HT1080 (cell line): ENCODE measurements around the gene HDDC3. TPM values are rescaled to one million over a fixed set of nuclear protein-coding genes. Genes with fewer than 3 reads are reported as not detected.
"Not testable (repeated sequence)": the region's sequence is repeated elsewhere in the genome, so short reads cannot be mapped to it uniquely, and the experiment has no call there.

Source experiments
- DNase-seq: peaks from one replicate; pipeline ENCODE4 v3.0.0-alpha.2; 2015; ENCODE audit warnings: low read depth
- total RNA-seq: library from RNA; depleted of rRNA; stranded (reverse); fragments of >200 nt; shearing (Covaris generic); gene quantifications from 2 replicates; pipeline ENCODE4 v1.2.3, GENCODE V29; 2014

The HDDC3 gene
- total RNA-seq, 1 experiment from 2014 or later, result 30.3 TPM

DNA sequence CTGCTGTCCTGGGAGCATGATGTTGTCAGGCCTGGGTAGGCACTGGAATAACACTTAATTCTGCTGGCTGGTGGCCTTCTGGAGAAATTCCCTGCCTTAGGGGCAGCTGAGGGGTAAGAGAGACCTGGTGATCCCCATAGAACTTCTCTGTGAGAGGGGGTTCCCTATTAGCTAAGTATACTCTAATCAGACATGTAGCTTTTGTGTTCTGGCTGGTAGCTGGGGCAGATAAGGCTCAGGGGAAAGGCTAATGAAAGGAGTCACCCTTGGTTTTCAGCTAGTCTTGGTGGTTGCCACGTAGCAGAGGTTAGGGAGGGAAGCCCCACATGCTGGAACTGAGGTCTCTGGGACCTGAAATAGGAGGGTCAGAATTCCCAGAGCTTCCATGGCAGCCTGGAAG lies 952 bp upstream of the HDDC3 start:
- no peak for DNase-seq

DNA sequence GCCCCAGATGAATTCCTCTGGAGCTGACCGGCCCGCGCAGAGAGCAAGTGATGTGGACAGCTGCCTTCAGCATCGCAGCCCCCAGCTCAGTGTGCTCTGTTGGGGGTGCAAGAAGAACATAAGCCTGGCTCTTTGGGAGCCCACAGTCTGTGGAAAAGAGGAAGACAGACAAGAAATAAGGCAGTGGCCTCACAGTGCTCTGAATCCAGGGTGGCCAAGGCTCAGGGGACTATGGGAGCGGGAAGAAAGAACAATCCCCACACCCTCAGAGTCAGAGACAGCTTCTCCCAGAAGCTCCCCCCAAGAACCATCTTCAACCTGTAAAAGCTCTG lies 277 bp upstream of the HDDC3 start:
- no peak for DNase-seq

DNA sequence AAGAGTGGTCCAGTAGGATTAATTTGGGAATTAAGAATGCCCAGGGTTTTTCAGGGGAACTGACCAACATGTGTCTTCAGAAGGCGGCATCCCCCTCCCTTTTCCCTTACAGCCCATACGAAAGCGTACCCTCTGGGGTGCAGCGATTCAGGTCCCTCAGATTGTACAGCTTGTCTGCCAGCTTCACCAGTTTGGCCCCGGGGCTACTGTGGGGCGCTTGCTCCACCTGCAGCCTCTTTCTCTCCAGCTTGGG lies 848 bp downstream of the HDDC3 start:
- DNase-seq, result no peak

DNA sequence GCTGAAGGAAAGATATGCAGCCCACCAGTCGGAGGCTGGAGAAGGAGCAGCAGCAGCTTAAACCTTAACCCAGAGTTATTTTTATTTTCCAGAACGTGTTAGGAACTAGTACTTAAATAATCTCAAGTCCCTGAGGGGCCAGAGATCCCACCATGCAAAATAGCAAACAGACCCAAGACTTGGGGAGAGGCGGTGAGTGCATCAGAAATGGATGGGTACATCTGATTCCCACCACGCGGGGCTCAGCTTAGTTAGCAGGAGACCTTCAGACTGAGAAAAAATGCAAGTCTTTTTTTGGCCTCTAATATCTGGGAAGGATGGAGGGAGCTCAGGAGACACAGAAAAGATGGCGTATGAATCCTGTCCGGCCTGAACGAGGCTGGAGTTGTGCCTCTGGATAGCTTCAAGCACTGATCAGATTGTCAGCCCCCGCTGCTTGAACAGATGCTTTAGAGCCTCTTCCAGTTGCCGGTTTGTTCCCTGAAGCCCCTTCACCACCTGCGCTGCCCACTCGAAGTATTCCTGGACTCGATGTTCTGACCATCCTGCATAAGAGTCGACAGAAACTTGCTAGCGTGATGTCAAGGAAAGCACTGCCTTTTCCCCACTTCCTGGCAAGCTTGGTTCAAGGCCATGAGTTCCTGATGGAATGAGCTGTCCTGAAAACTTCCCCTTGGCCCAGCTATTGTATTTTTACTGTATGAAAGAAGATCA lies 1.3 kb downstream of the HDDC3 start:
- no peak for DNase-seq

DNA sequence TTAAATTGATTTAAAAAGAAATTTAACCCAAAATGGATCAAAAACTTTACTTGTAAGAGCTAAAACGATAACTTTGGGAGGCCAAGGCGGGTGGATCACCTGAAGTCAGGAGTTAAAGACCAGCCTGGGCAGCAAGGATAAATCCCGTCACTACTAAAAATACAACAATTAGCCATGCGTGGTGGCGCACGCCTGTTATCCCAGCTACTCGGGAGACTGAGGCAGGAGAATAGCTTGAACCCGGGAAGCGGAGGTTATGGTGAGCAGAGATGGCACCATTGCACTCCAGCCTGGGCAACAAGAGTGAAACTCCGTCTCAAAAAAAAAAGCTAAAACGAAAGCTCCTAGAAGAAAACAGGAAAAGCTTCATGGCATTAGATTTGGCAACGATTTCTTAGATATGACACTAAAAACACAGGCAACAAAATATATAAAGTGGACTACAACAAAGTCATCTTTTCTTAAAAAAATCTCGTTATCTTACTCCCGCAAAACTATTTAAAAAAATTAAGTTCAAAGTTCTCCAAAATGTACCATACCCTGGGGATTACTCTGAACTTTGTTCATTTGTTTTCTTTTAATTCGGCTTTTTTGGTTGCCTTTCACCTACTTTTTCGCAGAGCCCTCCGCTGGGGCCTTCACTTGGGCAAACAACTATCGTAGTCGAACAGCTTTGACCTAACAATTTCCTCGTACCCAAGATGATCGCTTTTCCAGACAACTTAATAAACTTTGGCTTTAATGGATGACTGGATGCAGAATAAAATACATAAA lies 2.9 kb downstream of the HDDC3 start:
- DNase-seq, result no peak

DNA sequence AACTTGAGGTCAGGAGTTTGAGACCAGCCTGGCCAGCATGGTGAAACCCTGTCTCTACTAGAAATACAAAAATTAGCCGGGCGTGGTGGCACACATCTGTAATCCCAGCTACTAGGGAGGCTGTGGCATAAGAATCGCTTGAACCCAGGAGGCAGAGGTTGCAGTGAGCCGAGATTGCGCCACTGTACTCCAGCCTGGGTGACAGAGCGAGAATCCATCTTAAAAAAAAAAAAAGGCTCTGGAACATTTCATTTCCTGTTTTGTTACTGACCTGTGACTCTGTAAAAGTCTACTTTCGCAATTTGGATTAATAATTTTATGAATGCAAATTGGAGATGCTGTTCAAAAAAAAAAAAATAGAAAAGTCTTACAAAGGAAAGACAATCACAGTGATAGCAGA lies 4.2 kb downstream of the HDDC3 start:
- not testable (repeated sequence) for DNase-seq

DNA sequence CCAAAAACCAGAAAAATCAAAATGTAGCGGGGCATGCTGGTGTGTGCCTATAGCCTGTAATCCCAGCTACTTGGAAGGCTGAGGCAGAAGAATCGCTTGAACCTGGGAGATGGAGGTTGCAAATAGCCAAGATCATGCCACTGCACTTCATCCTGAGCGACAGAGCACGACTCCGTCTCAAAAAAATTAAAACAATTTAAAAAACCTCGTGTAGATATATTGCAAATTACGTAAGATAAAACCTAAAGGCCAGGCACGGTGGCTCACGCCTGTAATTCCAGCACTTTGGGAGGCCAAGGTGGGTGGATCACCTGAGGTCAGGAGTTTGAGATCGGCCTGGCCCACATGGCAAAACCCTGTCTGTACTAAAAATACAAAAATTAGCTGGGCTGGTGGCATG lies 5.6 kb downstream of the HDDC3 start:
- not testable (repeated sequence) for DNase-seq

DNA sequence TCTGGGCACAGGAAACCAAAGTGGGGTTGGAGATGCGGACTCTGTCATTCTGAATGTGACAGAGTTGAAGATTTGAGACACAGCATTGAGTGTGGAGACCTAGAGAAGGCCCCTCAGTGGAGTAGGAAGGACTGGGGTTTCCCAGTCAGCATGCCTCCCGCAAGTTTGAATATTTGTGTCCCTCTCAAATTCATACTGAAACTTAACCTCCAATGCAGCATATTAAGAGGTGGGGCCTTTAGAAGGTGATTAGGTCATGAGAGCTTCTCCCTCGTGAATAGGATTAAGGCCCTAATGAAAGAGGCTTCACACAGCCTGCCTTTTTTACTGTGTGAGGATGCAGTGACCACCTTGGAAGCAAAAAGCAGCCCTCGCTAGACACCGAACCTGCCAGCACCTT lies 8.0 kb downstream of the HDDC3 start:
- DNase-seq, result no peak

DNA sequence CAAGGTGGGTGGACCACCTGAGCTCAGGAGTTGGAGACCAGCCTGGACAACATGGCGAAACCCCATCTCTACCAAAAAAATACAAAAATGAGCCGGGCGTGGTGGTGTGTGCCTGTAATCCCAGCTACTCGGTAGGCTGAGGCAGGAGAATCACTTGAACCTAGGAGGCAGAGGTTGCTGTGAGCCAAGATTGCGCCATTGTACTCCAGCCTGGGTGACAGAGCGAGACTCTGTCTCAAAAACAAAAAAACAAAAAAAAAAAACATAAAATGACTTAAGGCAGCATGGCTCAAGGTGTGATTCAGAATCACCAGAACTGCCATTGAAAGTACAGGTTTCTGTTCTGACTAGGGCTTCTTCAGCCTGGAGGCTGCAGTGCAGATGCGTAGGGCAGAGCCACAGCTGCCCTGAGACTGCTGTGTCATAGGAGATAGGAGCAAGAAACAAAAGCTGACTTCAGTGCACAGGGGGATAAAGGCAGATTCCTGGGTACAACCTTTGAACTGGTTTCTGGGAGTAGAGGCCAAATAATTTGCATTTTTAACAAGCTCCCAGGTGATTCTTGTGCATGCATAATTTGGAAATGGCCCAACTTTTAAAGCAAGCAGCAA lies 9.5 kb downstream of the HDDC3 start:
- not testable (repeated sequence) for DNase-seq

DNA sequence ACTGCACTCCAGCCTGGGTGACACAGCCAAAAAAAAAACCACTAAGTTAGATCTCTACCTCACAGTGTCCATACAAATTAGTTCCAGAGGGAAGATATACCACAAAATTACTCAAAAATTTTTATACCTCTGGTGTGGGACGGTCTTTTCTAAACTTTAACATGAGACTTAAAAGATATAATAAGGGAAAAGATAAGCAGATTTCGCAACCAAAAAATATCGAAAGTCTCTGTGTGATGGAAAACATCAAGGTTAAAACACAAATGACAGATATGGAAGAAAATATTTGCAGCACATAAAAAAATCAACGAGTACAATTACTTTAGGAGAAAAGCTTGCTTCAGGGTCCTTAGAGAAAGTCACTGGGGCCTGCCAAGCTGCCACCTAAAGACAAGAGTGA lies 10.5 kb downstream of the HDDC3 start:
- no peak for DNase-seq

DNA sequence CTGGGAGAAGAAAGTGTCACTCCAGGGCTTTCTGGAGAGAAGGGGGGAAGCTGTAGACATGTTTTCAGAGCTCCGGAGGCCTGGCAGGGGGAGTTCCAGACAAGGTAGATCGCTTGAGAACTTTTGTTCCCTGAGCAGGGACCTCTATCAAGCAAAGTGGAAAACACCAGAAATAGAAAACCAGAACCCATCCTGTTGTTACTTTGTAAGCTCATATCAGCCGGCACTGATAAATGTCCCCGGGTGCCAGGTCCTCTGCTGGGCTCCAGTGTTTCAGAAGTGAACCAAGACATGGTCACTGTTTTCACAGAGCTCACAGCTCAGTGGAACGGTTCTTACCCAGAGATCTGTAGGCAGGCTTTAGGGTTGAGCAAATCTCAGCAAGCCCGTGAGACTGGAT lies 13.5 kb downstream of the HDDC3 start:
- DNase-seq, result no peak

DNA sequence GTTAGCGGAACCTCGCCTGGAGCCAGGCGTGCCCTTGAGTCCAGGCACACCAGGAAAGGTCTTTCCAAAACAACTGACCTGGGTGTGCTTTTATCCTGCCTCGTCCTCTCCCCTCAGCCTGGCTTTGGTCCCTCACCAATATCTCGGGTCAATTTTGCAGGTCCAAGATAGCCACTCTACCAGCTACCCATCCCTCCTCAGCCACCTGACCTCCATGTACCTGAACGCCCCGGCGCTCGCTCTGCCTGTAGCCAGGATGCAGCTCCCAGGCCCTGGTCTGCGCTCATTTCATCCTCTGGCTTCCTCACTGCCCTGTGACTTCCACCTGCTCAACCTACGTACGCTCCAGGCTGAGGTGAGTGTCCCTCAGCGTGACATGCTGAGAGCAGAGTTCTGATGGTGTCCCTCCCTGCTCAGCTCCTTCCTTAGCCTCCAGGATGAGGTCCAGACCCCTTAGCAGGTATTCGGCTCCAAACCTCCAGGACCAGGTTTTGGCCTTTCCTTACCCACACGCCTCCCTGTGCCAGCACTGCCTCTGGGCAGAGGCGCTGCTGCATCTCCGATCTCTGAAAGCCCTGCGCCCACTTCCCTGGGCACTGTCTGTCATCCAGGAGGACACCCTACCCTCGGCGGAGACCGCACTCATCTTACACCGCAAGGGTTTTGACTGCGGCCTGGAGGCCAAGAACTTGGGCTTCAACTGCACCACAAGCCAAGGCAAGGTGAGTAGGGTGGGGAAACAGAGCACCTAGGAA lies 14.1 kb downstream of the HDDC3 start:
- no peak for DNase-seq

DNA sequence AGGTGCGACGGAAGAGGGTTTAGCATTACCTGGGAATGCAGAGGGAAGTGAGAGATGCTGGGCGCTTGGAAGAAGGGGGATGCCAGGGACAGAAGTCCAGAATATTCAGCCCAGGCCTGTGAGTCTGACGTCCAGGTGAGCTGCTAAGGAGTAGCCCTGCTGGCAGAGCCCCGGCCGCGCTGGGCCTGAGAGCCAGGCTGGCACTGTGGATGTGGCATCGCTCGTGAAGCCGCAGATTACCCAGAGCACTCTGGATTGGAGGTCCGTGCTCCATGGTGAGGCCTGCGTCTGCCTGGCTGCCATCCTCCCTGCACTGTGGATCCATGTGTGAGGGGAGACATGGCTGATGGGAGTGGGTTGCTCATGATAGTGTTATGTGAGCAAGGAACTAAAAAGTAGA lies 14.8 kb downstream of the HDDC3 start:
- DNase-seq, result no peak

DNA sequence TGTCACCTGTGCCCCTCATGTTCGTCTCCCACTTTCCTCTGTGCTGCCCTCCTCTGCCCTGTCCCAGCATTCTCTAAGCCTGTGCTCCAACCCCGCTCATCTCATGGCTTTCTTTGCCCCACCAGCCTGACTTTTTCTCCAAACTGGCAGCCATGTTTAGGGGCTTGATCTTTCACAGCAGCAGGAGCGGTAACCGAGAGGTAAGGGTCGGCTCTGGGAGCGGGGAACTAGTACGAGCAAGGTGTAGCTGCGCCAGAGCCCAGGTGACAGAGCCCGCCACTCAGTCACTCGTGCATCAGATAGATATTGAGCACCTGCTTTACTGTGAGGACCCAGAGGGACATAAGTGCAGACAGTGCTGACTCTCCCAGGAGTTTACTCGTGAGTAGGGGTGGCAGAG lies 15.9 kb downstream of the HDDC3 start:
- DNase-seq, result no peak

DNA sequence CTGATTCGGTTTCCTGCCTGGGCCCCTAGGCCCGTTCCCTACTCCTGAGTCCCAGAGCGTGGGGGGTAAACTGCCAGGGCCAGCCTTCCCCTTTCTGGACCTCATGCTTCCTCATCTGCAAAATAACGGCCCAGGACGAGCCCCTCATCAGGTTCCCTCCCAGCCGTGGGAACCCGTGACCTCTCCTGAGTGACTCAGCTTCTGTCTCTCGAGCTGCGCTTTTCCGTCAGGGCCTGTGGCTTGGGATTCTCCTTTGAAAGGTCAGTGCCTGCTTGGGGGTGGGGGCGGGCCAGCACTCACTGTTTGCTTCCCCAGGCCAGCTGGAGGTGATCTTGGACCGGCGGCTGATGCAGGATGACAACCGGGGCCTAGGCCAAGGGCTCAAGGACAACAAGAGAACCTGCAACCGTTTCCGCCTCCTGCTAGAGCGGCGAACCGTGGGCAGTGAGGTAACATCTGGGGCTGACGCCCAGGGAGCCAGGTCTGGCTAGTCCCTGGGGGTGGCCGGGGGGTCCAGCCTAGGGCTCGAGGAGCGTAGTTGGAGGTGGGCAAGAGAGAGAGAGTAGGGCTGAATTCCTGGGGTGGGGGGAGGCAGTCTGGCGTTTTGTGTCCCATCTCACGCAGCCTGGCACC lies 16.4 kb downstream of the HDDC3 start:
- no peak for DNase-seq

DNA sequence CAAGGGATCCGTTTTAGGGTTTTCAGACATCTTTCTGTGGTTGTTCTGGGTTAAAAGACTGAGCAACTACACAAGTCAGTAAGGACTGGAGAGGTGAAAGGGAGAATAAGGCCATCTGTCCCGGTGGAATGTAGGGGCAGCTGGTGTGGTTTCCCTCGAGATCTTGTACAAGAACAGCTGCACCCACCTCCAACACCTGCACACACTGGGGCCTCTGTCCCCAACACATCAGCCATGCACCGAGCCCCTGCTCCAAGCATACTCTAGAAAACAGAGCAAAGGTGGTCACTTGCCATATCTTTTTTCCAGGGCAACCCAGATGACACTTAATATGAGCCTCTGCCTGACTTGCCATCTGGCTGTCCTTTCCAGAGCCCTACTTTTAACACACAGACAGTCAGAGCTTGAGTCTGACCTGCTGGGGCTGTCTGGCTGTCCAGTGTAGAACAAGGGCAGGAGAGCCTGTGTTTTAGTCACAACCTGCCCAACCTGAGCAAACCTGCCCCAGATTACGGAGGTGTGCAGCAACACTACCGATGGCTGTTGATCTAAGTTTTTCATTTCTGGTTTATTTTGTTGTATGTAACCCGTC lies 17.0 kb downstream of the HDDC3 start:
- no peak for DNase-seq

DNA sequence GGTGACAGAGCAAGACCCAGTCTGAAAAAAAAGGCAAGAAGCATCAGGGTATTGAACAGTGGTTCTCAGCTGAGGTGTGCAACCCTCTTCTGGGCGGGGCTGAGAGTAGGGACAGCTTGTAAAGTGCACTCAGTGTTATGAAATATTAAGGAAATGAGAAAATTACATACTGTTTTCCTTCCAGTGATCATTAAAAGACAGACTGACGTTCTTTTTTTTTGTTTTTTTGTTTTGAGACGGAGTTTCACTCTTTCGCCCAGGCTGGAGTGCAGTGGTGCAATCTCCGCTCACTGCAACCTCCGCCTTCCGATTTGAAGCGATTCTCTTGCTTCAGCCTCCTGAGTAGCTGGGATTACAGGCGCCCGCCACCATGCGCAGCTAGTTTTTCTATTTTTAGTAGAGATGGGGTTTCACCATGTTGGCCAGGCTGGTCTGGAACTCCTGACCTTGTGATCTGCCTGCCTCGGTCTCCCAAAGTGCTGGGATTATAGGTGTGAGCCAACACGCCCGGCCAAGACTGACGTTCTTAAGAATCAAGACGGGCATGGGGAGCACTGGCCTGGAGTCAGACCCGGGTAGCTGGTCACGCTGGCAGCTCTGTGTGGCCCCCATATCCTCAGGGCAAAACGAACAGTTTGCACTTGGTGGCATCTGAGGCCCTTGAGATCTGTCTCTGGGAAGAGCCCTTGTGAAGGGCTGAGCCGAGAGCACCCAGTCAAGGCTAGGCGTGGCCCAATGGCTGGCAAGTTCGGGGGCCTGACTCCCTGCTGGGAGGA lies 17.9 kb downstream of the HDDC3 start:
- no peak for DNase-seq

DNA sequence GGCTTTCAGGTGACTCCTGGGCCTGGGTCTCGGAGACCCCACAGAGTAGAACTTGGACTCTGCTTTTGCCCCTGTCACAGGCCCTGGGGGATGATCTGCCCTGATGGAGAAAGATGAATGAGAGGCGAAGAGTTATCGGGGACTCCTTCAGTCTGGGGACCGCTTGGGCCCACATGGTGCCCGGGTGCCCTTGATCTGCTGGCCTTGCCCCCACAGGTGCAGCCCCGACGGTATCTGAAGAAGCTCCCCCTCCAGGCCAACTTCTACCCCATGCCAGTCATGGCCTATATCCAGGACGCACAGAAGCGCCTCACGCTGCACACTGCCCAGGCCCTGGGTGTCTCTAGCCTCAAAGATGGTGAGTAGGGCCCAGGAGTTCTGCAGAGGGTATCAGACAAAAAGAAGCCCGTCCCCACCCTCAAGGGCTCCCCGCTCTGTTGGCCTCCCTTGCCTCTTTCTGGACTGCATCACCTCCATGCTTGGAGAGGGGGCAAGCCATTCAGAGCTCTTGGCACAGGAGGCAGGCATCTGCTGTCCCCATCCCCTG lies 18.9 kb downstream of the HDDC3 start:
- DNase-seq, result no peak

DNA sequence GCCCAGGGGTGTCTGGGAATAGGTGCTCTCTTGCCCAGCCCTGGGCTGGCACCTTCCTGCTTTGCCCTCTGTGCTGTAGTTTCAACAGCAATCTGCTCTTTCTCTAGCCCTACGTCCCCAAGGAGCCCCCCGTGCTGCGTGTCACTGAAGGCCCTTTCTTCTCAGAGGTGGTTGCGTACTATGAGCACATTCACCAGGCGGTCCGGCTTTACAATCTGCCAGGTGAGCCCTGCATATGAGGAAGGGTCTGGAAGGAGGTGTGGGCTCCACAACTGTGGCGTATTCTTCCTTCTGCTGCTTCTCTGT lies 19.6 kb downstream of the HDDC3 start:
- DNase-seq, result no peak

DNA sequence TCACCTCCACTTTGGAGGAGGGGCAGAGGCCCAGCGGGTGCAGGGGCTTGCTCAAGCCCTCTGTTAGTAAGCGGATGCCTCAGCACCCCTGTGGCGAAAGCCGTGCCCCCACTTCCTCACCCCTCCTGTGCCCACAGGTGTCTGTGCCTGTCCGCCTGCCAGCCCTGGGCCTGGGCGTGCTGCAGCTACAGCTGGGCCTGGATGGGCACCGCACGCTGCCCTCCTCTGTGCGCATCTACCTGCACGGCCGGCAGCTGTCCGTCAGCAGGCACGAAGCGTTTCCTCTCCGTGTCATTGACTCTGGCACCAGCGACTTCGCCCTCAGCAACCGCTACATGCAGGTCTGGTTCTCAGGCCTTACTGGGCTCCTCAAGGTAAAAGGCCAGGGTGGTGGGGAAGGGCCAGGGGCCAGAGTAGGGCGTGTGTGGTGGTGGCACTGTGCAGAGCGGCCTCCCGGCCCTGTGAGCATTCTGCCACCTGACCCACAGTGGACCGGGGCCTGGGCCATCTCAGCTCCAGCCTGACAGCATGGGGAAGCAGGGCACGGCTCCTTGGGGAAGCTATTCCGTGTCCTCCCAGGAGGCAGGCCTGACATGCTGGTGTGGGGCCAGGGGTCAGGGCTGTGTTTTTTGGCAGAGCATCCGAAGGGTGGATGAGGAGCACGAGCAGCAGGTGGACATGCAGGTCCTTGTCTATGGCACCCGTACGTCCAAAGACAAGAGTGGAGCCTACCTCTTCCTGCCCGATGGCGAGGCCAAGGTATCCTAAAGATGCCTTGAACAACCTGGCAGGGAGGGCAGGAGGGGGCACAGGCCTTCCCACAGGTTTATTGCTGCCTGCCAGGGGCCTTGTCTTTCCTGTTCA lies 20.2 kb downstream of the HDDC3 start:
- no peak for DNase-seq
